Sigmoid colon (tissue), 4 donors: ENCODE data around the gene TAX1BP3.

Experiments used
- CTCF ChIP-seq, 4 experiments: fragments of 450-650 bp in 3 of 4; fragments of 200-600 bp in 1 of 4; IDR thresholded peaks; one replicate each; pipeline ENCODE4 v1.5.1; 2016 to 2019; ENCODE audit warnings: antibody characterized with exemption in 4 of 4, mild to moderate bottlenecking in 3 of 4, moderate library complexity in 2 of 4
- EP300 ChIP-seq, 4 donors: sonication (generic); formaldehyde crosslinking; IDR thresholded peaks; one replicate each; pipeline ENCODE4 v1.6.1; 2017; ENCODE audit warnings: antibody characterized with exemption in 4 of 4
- POLR2A ChIP-seq, 2 donors: fragments of 450-650 bp; IDR thresholded peaks; one replicate each; pipeline ENCODE4 v1.6.1; 2016; ENCODE audit warnings: antibody characterized with exemption in 2 of 2, mild to moderate bottlenecking in 2 of 2, moderate library complexity in 2 of 2
- POLR2AphosphoS5 ChIP-seq, 4 donors: sonication (generic); formaldehyde crosslinking; IDR thresholded peaks; one replicate each; pipeline ENCODE4 v1.6.1; 2017; ENCODE audit warnings: antibody characterized with exemption in 4 of 4

- no peak for TF ChIP-seq CTCF (IDR thresholded peaks at IDR 0.05)
- TF ChIP-seq EP300 (IDR thresholded peaks at IDR 0.05) = no peak
- no peak for TF ChIP-seq POLR2A (IDR thresholded peaks at IDR 0.05)
- TF ChIP-seq POLR2AphosphoS5 (IDR thresholded peaks at IDR 0.05) = no peak
These were observed 24.0 kb upstream of the TAX1BP3 start for GRCh38 chr17:3692346-3692745.
